Naive thymus-derived CD4-positive, alpha-beta T cell (primary cell): ENCODE data around the gene ACER3. TPM values are rescaled to one million over a fixed set of nuclear protein-coding genes. Genes with fewer than 3 reads are reported as not detected.
A peak's percentile ranks its signal among the peaks of the same experiment; 100 is the strongest.

Experiments
- ATAC-seq: fragments of 150-1000 bp; cut with Tn5 transposase; 2 replicates; pipeline ENCODE4 v1.10.0; 2021; ENCODE audit warnings: mild to moderate bottlenecking, moderate library complexity
- CTCF ChIA-PET: fragments of 350-600 bp; sonication (Branson Sonifier 250); formaldehyde crosslinking; loops from one replicate; lab custom pipeline; 2021; ENCODE audit warnings: antibody characterized with exemption; lab: Charles Lee
- POLR2A ChIA-PET: fragments of 350-600 bp; sonication (Branson Sonifier 250); formaldehyde crosslinking; loops from one replicate; lab custom pipeline; 2021; ENCODE audit warnings: antibody characterized with exemption, inconsistent platforms; lab: Charles Lee
- DNase-seq, 9 donors: peaks; one replicate each; pipeline versions ENCODE4 v3.0.0 to v3.0.0-alpha.2; 2020 to 2022; ENCODE audit warnings: mixed read lengths in 1 of 9
- H3K27ac ChIP-seq: one replicate; pipeline ENCODE4 v1.7.0; 2013; ENCODE audit warnings: mild to moderate bottlenecking, low read depth, low read length, moderate library complexity
- H3K27me3 ChIP-seq, 2 donors: one replicate each; pipeline ENCODE4 v1.7.0; 2013; ENCODE audit warnings: low read length in 2 of 2, mild to moderate bottlenecking in 2 of 2, moderate library complexity in 2 of 2; ENCODE audit not compliant: control insufficient read depth in 2 of 2, insufficient read depth in 2 of 2
- H3K36me3 ChIP-seq, 3 experiments: 1 replicate in 2 of 3; 2 replicates in 1 of 3; pipeline ENCODE4 v1.7.0; 2013; ENCODE audit warnings: low read length in 3 of 3, mild to moderate bottlenecking in 3 of 3, moderate library complexity in 1 of 3; ENCODE audit not compliant: insufficient read depth in 3 of 3, control insufficient read depth in 2 of 3
- H3K4me1 ChIP-seq, 2 donors: one replicate each; pipeline ENCODE4 v1.7.0; 2013; ENCODE audit warnings: low read length in 2 of 2, mild to moderate bottlenecking in 2 of 2, moderate library complexity in 1 of 2; ENCODE audit not compliant: control insufficient read depth in 2 of 2, insufficient read depth in 2 of 2
- H3K4me3 ChIP-seq: 2 replicates; pipeline ENCODE4 v1.7.0; 2013; ENCODE audit warnings: mild to moderate bottlenecking, low read length
- H3K9me3 ChIP-seq, 3 experiments: 1 replicate in 2 of 3; 2 replicates in 1 of 3; pipeline ENCODE4 v1.7.0; 2013; ENCODE audit warnings: low read length in 3 of 3; ENCODE audit not compliant: control insufficient read depth in 2 of 3
- H3K27ac Mint-ChIP-seq, 9 donors: one replicate each; pipeline ENCODE4 v1.8.0; 2020 to 2022; ENCODE audit warnings: mixed read lengths in 9 of 9, mild to moderate bottlenecking in 8 of 9, moderate library complexity in 5 of 9, inconsistent platforms in 2 of 9
- H3K27me3 Mint-ChIP-seq, 5 donors: one replicate each; pipeline ENCODE4 v1.8.0; 2021 to 2022; ENCODE audit warnings: mixed read lengths in 5 of 5, mild to moderate bottlenecking in 1 of 5
- H3K36me3 Mint-ChIP-seq, 5 donors: one replicate each; pipeline ENCODE4 v1.8.0; 2020 to 2022; ENCODE audit warnings: mixed read lengths in 5 of 5, mild to moderate bottlenecking in 3 of 5, inconsistent platforms in 1 of 5
- H3K4me1 Mint-ChIP-seq, 7 donors: one replicate each; pipeline ENCODE4 v1.8.0; 2020 to 2022; ENCODE audit warnings: mixed read lengths in 7 of 7, mild to moderate bottlenecking in 3 of 7, inconsistent platforms in 1 of 7
- H3K4me3 Mint-ChIP-seq, 10 donors: one replicate each; pipeline ENCODE4 v1.8.0; 2020 to 2022; ENCODE audit warnings: mild to moderate bottlenecking in 10 of 10, mixed read lengths in 10 of 10, moderate library complexity in 6 of 10, inconsistent platforms in 2 of 10
- H3K9me3 Mint-ChIP-seq, 11 donors: one replicate each; pipeline ENCODE4 v1.8.0; 2020 to 2022; ENCODE audit warnings: mixed read lengths in 11 of 11, mild to moderate bottlenecking in 4 of 11, inconsistent platforms in 1 of 11, moderate library complexity in 1 of 11
- intact Hi-C, 2 donors: fragments of 100-400 bp; cut with micrococcal nuclease; formaldehyde crosslinking; loops; one replicate each; pipeline ENCODE4 v1.15.1; 2023
- polyA plus RNA-seq, 2 donors: library from polyadenylated mRNA; unstranded; fragments of 300-500 nt; fragmentation: Illumina TruSeq; gene quantifications; one replicate each; pipeline ENCODE4 v1.2.3, GENCODE V29; 2021
- total RNA-seq, 6 experiments: library from RNA in 5 of 6; stranded (reverse) in 5 of 6; gene quantifications; 1 replicate in 5 of 6; 2 replicates in 1 of 6; pipeline ENCODE4 v1.2.3 and lab custom pipeline; 2021 to 2026

The ACER3 gene
- total and polyA plus RNA-seq, 7 experiments from 2014 or later, result 4.7 to 15.2 (median 9.0) TPM

DNA sequence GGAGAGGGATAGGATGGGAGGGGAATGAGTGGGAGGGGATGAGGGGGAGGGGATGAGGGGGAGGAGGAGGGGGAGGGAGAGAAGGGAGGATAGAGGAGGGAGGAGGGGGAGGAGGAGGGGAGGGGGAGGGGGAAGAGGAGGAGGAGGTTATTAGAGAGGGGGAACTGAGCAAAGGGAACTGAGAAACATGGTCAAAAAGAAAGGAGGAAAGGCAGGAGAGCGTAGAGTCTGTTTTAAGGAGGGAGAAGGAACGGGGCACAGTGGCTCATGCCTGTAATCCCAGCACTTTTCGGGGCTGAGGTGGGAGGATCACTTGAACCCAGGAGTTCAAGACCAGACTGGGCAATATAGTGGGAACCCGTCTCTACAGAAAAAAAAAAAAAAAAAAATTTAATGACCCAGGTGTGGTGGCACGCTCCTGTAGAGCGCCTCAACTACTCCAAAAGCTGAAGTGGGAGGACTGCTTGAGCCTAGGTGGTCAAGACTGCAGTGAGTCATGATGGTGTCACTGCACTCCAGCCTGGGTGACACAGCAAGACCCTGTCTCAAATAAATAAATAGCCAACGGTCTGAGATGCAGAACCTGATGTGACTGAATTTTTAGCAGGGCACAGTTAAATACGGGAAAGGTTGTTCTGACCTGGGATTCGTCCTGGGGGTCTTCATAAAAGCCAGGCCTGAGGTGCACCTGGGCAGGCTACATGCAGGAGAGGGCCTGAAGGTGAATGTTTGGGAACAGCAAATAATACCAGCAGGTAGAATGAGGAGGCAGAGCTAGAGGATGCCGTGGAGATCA, 177.5 kb downstream of the ACER3 start:
- no peak for ATAC-seq
- H3K9me3 Mint-ChIP-seq, result peaks cover 0 to 2% (median 0%) of the 10 kb centered on the region in 11 donors
- H3K27me3 ChIP-seq, result peaks cover 0 to 4% of the 10 kb centered on the region in 2 donors
- H3K27ac ChIP-seq, result no peak overlapping the region
- peaks cover 0 to 5% (median 0%) of the 10 kb centered on the region in 5 donors for H3K36me3 Mint-ChIP-seq
- peak overlapping the region in 9 of 10 donors; percentile 42 to 67 (median 61) for H3K4me3 Mint-ChIP-seq
- H3K4me3 ChIP-seq, result no peak overlapping the region
- H3K36me3 ChIP-seq, result no peaks in the 10 kb centered on the region
- intact Hi-C loops, result no loop called here
- ChIA-PET CTCF (no interaction called here), POLR2A (no interaction called here)
- DNase-seq, result no peak
- H3K4me1 Mint-ChIP-seq, result peaks cover 0 to 13% (median 5%) of the 10 kb centered on the region in 7 donors
- H3K27me3 Mint-ChIP-seq, result peaks cover 40 to 57% (median 47%) of the 10 kb centered on the region in 5 donors
- H3K4me1 ChIP-seq, result no peaks in the 10 kb centered on the region
- peak overlapping the region in 1 of 9 donors; percentile 18 for H3K27ac Mint-ChIP-seq
- no peaks in the 10 kb centered on the region for H3K9me3 ChIP-seq

DNA sequence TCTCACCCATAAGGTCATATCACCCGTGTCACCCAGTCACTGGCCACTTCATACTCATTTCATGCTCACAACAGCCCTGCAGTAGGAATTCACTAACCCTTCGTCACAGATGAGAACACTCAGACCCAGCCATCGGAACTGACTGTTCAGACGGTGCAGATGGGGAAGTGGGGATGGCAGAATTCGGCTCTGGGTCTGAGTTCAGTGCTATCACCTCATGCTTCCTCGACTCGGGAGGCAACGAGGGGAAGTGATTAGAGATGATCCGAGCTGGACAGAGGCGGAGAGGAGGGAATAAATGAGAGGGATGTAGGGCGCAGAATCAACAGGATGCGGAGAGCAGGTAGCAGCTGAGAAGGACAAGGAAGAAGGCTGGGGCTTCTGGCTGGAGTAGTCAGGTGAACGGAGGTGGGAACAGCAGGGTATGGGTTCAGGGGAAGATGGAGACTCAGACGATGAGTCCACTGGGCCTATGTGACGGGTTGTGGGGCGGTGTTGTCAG, 178.2 kb downstream of the ACER3 start:
- peak; percentile 14 for ATAC-seq
- H3K36me3 Mint-ChIP-seq, result peaks cover 0 to 5% (median 0%) of the 10 kb centered on the region in 5 donors

GRCh38 chr11:77039491-77040400, 179.0 kb downstream of the ACER3 start:
- peaks cover 0 to 13% (median 5%) of the 10 kb centered on the region in 7 donors for H3K4me1 Mint-ChIP-seq
- Histone ChIP-seq H3K27me3 (peaks cover 0 to 4% of the 10 kb centered on the region in 2 donors), H3K36me3 (no peaks in the 10 kb centered on the region), H3K27ac (no peak overlapping the region), H3K9me3 (no peaks in the 10 kb centered on the region), H3K4me3 (peak overlapping the region; percentile 9), H3K4me1 (no peaks in the 10 kb centered on the region)
- ATAC-seq (peak; percentile 53), DNase-seq (peak in 6 of 9 donors; percentile 18 to 39 (median 24))
- peaks cover 0 to 2% (median 0%) of the 10 kb centered on the region in 11 donors for H3K9me3 Mint-ChIP-seq
- ChIA-PET CTCF (interaction anchor here (1.2 kb wide), 1 partner anchor 87 kb away, joined by 3 read pairs; no protein-coding TSS in a partner anchor), POLR2A (no interaction called here)
- intact Hi-C loops, result loop anchor here (10.0 kb wide), 5 partner anchors 375 to 1225 kb away; partner anchors contain the start of genes INTS4 (in 1 of the 2), PAK1 (in 1 of the 2) and UVRAG (in 1 of the 2)
- H3K36me3 Mint-ChIP-seq, result peaks cover 0 to 5% (median 0%) of the 10 kb centered on the region in 5 donors
- no peak overlapping the region for H3K27ac Mint-ChIP-seq
- peaks cover 46 to 60% (median 50%) of the 10 kb centered on the region in 5 donors for H3K27me3 Mint-ChIP-seq
- peak overlapping the region in 7 of 10 donors; percentile 25 to 77 (median 57) for H3K4me3 Mint-ChIP-seq

More for the DNA sequence above, 178.2 kb downstream of the ACER3 start:
- H3K4me3 Mint-ChIP-seq, result peak overlapping the region; percentile 42 to 67 (median 62)
- H3K4me1 ChIP-seq, result no peaks in the 10 kb centered on the region
- H3K27ac Mint-ChIP-seq, result peak overlapping the region in 2 of 9 donors; percentile 18 to 55
- no peak for DNase-seq
- H3K9me3 ChIP-seq, result no peaks in the 10 kb centered on the region
- POLR2A ChIA-PET, result no interaction called here
- H3K9me3 Mint-ChIP-seq, result peaks cover 0 to 2% (median 0%) of the 10 kb centered on the region in 11 donors
- peaks cover 0 to 4% of the 10 kb centered on the region in 2 donors for H3K27me3 ChIP-seq
- no peaks in the 10 kb centered on the region for H3K36me3 ChIP-seq
- intact Hi-C loops, result no loop called here
- peaks cover 0 to 13% (median 5%) of the 10 kb centered on the region in 7 donors for H3K4me1 Mint-ChIP-seq
- H3K27me3 Mint-ChIP-seq, result peaks cover 43 to 59% (median 48%) of the 10 kb centered on the region in 5 donors
- CTCF ChIA-PET, result interaction anchor here (1.2 kb wide), 1 partner anchor 88 kb away, joined by 3 read pairs; no protein-coding TSS in a partner anchor
- H3K27ac ChIP-seq, result no peak overlapping the region
- no peak overlapping the region for H3K4me3 ChIP-seq

GRCh38 chr11:77040401-77040777, 179.7 kb downstream of the ACER3 start:
- no peaks in the 10 kb centered on the region for H3K36me3 ChIP-seq
- H3K9me3 Mint-ChIP-seq, result peaks cover 0 to 3% (median 0%) of the 10 kb centered on the region in 11 donors
- peaks cover 0 to 13% (median 5%) of the 10 kb centered on the region in 7 donors for H3K4me1 Mint-ChIP-seq
- peaks cover 0 to 4% of the 10 kb centered on the region in 2 donors for H3K27me3 ChIP-seq
- H3K27me3 Mint-ChIP-seq, result peaks cover 46 to 58% (median 55%) of the 10 kb centered on the region in 5 donors
- ATAC-seq (no peak), DNase-seq (no peak)
- peaks cover 0 to 5% (median 0%) of the 10 kb centered on the region in 5 donors for H3K36me3 Mint-ChIP-seq
- H3K27ac ChIP-seq, result no peak overlapping the region
- ChIA-PET CTCF (interaction anchor here (1.2 kb wide), 1 partner anchor 87 kb away, joined by 3 read pairs; no protein-coding TSS in a partner anchor), POLR2A (no interaction called here)
- H3K4me1 ChIP-seq, result no peaks in the 10 kb centered on the region
- H3K4me3 ChIP-seq, result no peak overlapping the region
- no peaks in the 10 kb centered on the region for H3K9me3 ChIP-seq
- no peak overlapping the region for H3K27ac Mint-ChIP-seq
- H3K4me3 Mint-ChIP-seq, result peak overlapping the region in 4 of 10 donors; percentile 11 to 67 (median 25)
- intact Hi-C loops, result loop anchor here (10.0 kb wide), 5 partner anchors 374 to 1226 kb away; partner anchors contain the start of genes INTS4 (in 1 of the 2), PAK1 (in 1 of the 2) and UVRAG (in 1 of the 2)

- peak overlapping the region in 8 of 10 donors; percentile 11 to 67 (median 32) for H3K4me3 Mint-ChIP-seq
- POLR2A ChIA-PET, result no interaction called here
- peaks cover 0 to 3% of the 10 kb centered on the region in 2 donors for H3K4me1 ChIP-seq
- CTCF ChIA-PET, result no interaction called here
- no peak for ATAC-seq
- H3K27ac Mint-ChIP-seq, result no peak overlapping the region
- H3K9me3 Mint-ChIP-seq, result peaks cover 0 to 3% (median 0%) of the 10 kb centered on the region in 11 donors
- no peak overlapping the region for H3K27ac ChIP-seq
- intact Hi-C loops, result loop anchor here (10.0 kb wide), 5 partner anchors 374 to 1226 kb away; partner anchors contain the start of genes INTS4 (in 1 of the 2), PAK1 (in 1 of the 2) and UVRAG (in 1 of the 2)
- H3K4me1 Mint-ChIP-seq, result peaks cover 0 to 18% (median 9%) of the 10 kb centered on the region in 7 donors
- peaks cover 0 to 5% (median 0%) of the 10 kb centered on the region in 5 donors for H3K36me3 Mint-ChIP-seq
- H3K27me3 Mint-ChIP-seq, result peaks cover 46 to 59% (median 53%) of the 10 kb centered on the region in 5 donors
- H3K4me3 ChIP-seq, result no peak overlapping the region
- H3K27me3 ChIP-seq, result peaks cover 0 to 4% of the 10 kb centered on the region in 2 donors
- H3K9me3 ChIP-seq, result no peaks in the 10 kb centered on the region
- H3K36me3 ChIP-seq, result no peaks in the 10 kb centered on the region
- DNase-seq, result no peak
These were observed 180.2 kb downstream of the ACER3 start for GRCh38 chr11:77040889-77041288.
